Lower leg skin (tissue), 4 donors: ENCODE measurements around the gene CREB5. TPM values are rescaled to one million over a fixed set of nuclear protein-coding genes. Genes with fewer than 3 reads are reported as not detected.

ENCODE experiments used
- DNase-seq, 2 donors: peaks; one replicate each; pipeline ENCODE4 v3.0.0-alpha.2; 2019; ENCODE audit warnings: low spot score in 2 of 2
- H3K4me3 ChIP-seq: fragments of 200-600 bp; sonication (generic); 2 replicates; pipeline ENCODE4 v1.5.1; 2017; ENCODE audit warnings: mild to moderate bottlenecking, low read depth; ENCODE audit not compliant: poor library complexity, severe bottlenecking
- CTCF ChIP-seq, 3 donors: fragments of 450-650 bp; IDR thresholded peaks; one replicate each; pipeline ENCODE4 v1.5.1; 2016; ENCODE audit warnings: antibody characterized with exemption in 3 of 3, mild to moderate bottlenecking in 3 of 3, moderate library complexity in 2 of 3
- POLR2A ChIP-seq, 2 donors: fragments of 450-650 bp; IDR thresholded peaks; one replicate each; pipeline ENCODE4 v1.6.1; 2016 to 2017; ENCODE audit warnings: antibody characterized with exemption in 2 of 2, mild to moderate bottlenecking in 1 of 2, moderate library complexity in 1 of 2
- WGBS, 2 donors: methylation state at CpG; one replicate each; pipeline ENCODE4 v1.1.5; 2018; 5-methylcytosine and 5-hydroxymethylcytosine counted together
- intact Hi-C: fragments of 100-400 bp; cut with DNase I; formaldehyde crosslinking; loops from one replicate; pipeline ENCODE4 v1.15.0; 2023; ENCODE audit warnings: low total_unique reads
- total RNA-seq, 4 donors: library from RNA; depleted of rRNA; stranded (reverse); fragments of >200 nt; gene quantifications; one replicate each; pipeline ENCODE4 v1.1.0, GENCODE V29; 2016

Gene CREB5
- total RNA-seq, 4 donors from 2014 or later, result 2.5 to 15.0 (median 5.4) TPM

- no peak for DNase-seq
- H3K4me3 ChIP-seq, result no peak overlapping the region
- 79 to 81% methylated on average over 1 of the region's 1 CpG for WGBS, 2 donors
- intact Hi-C loops, result no loop called here
- TF ChIP-seq CTCF (IDR thresholded peaks at IDR 0.05), result no peak
- no peak for TF ChIP-seq POLR2A (IDR thresholded peaks at IDR 0.05)
These were observed 350.3 kb downstream of the CREB5 start for GRCh38 chr7:28762651-28763050.

DNA sequence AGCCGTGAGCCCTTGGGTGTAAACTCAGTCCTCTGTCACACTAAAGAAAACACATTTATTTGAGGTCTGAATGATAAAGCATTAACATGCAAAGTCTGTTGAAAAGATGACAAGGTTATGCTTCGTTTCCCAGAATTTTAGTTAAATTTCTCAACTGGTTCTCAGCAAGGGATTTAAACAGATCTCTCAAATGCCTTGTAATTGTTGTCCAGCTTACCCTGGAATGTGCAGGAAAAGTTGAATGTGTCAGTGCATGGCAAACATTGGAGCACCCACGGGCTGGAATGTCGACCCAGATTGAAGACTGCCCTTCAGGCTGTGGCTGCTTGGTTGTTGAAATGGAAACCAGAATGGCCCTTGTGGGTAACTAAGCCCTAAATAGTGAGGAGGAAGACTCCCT is 354.0 kb downstream of the CREB5 start:
- 70 to 77% methylated on average over 4 of the region's 4 CpGs for WGBS, 2 donors
- H3K4me3 ChIP-seq, result no peak overlapping the region
- no peak for TF ChIP-seq POLR2A (IDR thresholded peaks at IDR 0.05)
- no peak for TF ChIP-seq CTCF (IDR thresholded peaks at IDR 0.05)
- DNase-seq, result no peak
- intact Hi-C loops, result no loop called here

GRCh38 chr7:28767356-28767755 is 355.0 kb downstream of the CREB5 start:
- DNase-seq, result no peak
- intact Hi-C loops, result no loop called here
- H3K4me3 ChIP-seq, result no peak overlapping the region
- TF ChIP-seq POLR2A (IDR thresholded peaks at IDR 0.05), result no peak
- TF ChIP-seq CTCF (IDR thresholded peaks at IDR 0.05), result no peak
- WGBS, 2 donors, result 52 to 73% methylated on average over 3 of the region's 3 CpGs

- no peak for DNase-seq
- H3K4me3 ChIP-seq, result no peak overlapping the region
- TF ChIP-seq POLR2A (IDR thresholded peaks at IDR 0.05) (no peak), CTCF (IDR thresholded peaks at IDR 0.05) (no peak)
- 50 to 83% methylated on average over 1 of the region's 1 CpG for WGBS, 2 donors
- intact Hi-C loops, result no loop called here
These were observed 356.3 kb downstream of the CREB5 start for GRCh38 chr7:28768577-28769147.

- H3K4me3 ChIP-seq, result no peak overlapping the region
- TF ChIP-seq CTCF (IDR thresholded peaks at IDR 0.05), result no peak
- no peak for TF ChIP-seq POLR2A (IDR thresholded peaks at IDR 0.05)
- DNase-seq, result no peak
- 87 to 91% methylated on average over 14 of the region's 14 CpGs for WGBS, 2 donors
- intact Hi-C loops, result no loop called here
These were observed 359.7 kb downstream of the CREB5 start for GRCh38 chr7:28771906-28772622.
